B cell (primary cell): ENCODE results near the gene RNU5B-1. TPM values are rescaled to one million over a fixed set of nuclear protein-coding genes. Genes with fewer than 3 reads are reported as not detected.
"Not testable (repeated sequence)": the region's sequence is repeated elsewhere in the genome, so short reads cannot be mapped to it uniquely, and the experiment has no call there.

Experiments
- ATAC-seq: fragments of 200-7000 bp; cut with Tn5 transposase; one replicate; pipeline ENCODE4 v1.10.0; 2021; ENCODE audit warnings: low read depth, mild to moderate bottlenecking, moderate number of reproducible peaks, moderate library complexity
- CTCF ChIA-PET: fragments of 350-600 bp; sonication (Branson Sonifier 250); formaldehyde crosslinking; loops from one replicate; lab custom pipeline; 2021; ENCODE audit warnings: antibody characterized with exemption, inconsistent platforms; lab: Charles Lee
- POLR2A ChIA-PET: fragments of 350-600 bp; sonication (Branson Sonifier 250); formaldehyde crosslinking; loops from one replicate; lab custom pipeline; 2021; ENCODE audit warnings: antibody characterized with exemption; lab: Charles Lee
- DNase-seq: peaks from one replicate; pipeline ENCODE4 v3.0.0; 2013
- H2AFZ ChIP-seq: 2 replicates; pipeline ENCODE4 v1.6.1; 2012; ENCODE audit warnings: mild to moderate bottlenecking, low read depth, low read length; ENCODE audit not compliant: insufficient read depth, poor library complexity, severe bottlenecking
- H3K27ac ChIP-seq, 2 donors: 1 replicate in 1 of 2; 2 replicates in 1 of 2; pipeline ENCODE4 v1.5.1; 2012 to 2013; ENCODE audit warnings: low read length in 2 of 2, mild to moderate bottlenecking in 2 of 2, moderate library complexity in 1 of 2
- H3K27me3 ChIP-seq, 4 experiments: fragments of 200-600 bp in 1 of 4; sonication (generic) in 1 of 4; replicated peaks in 1 of 4; 1 replicate in 2 of 4; 2 replicates in 2 of 4; pipeline versions ENCODE4 v1.6.1 to v1.7.0; 2013 to 2016; ENCODE audit warnings: low read length in 3 of 4, mild to moderate bottlenecking in 2 of 4, mixed read lengths in 1 of 4, moderate library complexity in 1 of 4; ENCODE audit not compliant: insufficient read depth in 4 of 4, control insufficient read depth in 3 of 4; ENCODE audit errors: control extremely low read depth in 1 of 4
- H3K36me3 ChIP-seq, 2 experiments: replicated peaks in 1 of 2; 1 replicate in 1 of 2; 2 replicates in 1 of 2; pipeline versions ENCODE4 v1.6.1 to v1.7.1; 2013; ENCODE audit warnings: low read length in 1 of 2; ENCODE audit not compliant: insufficient read depth in 2 of 2, control insufficient read depth in 1 of 2; ENCODE audit errors: control extremely low read depth in 1 of 2, extremely low read depth in 1 of 2
- H3K4me1 ChIP-seq, 2 donors: fragments of 200-600 bp in 1 of 2; sonication (generic) in 1 of 2; 1 replicate in 1 of 2; 2 replicates in 1 of 2; pipeline versions ENCODE4 v1.5.1 to v1.6.1; 2013 to 2017; ENCODE audit warnings: low read length in 2 of 2; ENCODE audit not compliant: control insufficient read depth in 2 of 2, insufficient read depth in 2 of 2
- H3K4me2 ChIP-seq: replicated peaks from 2 replicates; pipeline ENCODE3; 2012; ENCODE audit warnings: mild to moderate bottlenecking, low read depth, low read length; ENCODE audit not compliant: poor library complexity, severe bottlenecking
- H3K4me3 ChIP-seq, 5 experiments: fragments of 200-600 bp in 1 of 5; sonication (generic) in 1 of 5; 1 replicate in 3 of 5; 2 replicates in 2 of 5; pipeline versions ENCODE4 v1.5.1 to v1.7.0; 2011 to 2016; ENCODE audit warnings: low read length in 4 of 5, mild to moderate bottlenecking in 4 of 5, low read depth in 2 of 5, control low read depth in 1 of 5, moderate library complexity in 1 of 5; ENCODE audit not compliant: insufficient read depth in 1 of 5; ENCODE audit errors: control extremely low read depth in 1 of 5, extremely low read depth in 1 of 5
- H3K79me2 ChIP-seq: fragments of 200-600 bp; sonication (generic); one replicate; pipeline ENCODE4 v1.6.0; 2016; ENCODE audit warnings: low read length; ENCODE audit not compliant: control insufficient read depth, insufficient read depth
- H3K9ac ChIP-seq: fragments of 200-600 bp; sonication (generic); 2 replicates; pipeline ENCODE4 v1.6.1; 2017; ENCODE audit warnings: mild to moderate bottlenecking, low read length, moderate library complexity
- H3K9me3 ChIP-seq, 3 donors: one replicate each; pipeline versions ENCODE4 v1.6.1 to v1.7.1; 2013; ENCODE audit warnings: low read length in 2 of 3; ENCODE audit not compliant: control insufficient read depth in 2 of 3, insufficient read depth in 1 of 3; ENCODE audit errors: control extremely low read depth in 1 of 3
- H4K20me1 ChIP-seq: 2 replicates; pipeline ENCODE4 v1.6.0; 2012; ENCODE audit warnings: mild to moderate bottlenecking, low read length; ENCODE audit not compliant: insufficient read depth, control insufficient read depth, poor library complexity, severe bottlenecking
- H3K27ac Mint-ChIP-seq: one replicate; pipeline ENCODE4 v1.8.0; 2021; ENCODE audit warnings: mixed read lengths
- H3K27me3 Mint-ChIP-seq: one replicate; pipeline ENCODE4 v1.8.0; 2021; ENCODE audit warnings: mixed read lengths
- H3K4me1 Mint-ChIP-seq: one replicate; pipeline ENCODE4 v1.8.0; 2021; ENCODE audit warnings: mixed read lengths
- H3K4me3 Mint-ChIP-seq: one replicate; pipeline ENCODE4 v1.8.0; 2021; ENCODE audit warnings: mixed read lengths
- H3K9me3 Mint-ChIP-seq: one replicate; pipeline ENCODE4 v1.8.0; 2022; ENCODE audit warnings: mixed read lengths; ENCODE audit not compliant: insufficient read depth
- EZH2 ChIP-seq: IDR thresholded peaks from 2 replicates; pipeline ENCODE4 v1.6.1; 2012; ENCODE audit warnings: borderline replicate concordance, low read depth, mild to moderate bottlenecking, moderate library complexity, low read length; ENCODE audit not compliant: insufficient read depth, poor library complexity, severe bottlenecking
- WGBS: methylation state at CpG from one replicate; pipeline ENCODE4 v1.1.5; 2013; ENCODE audit warnings: missing lambda C conversion rate; ENCODE audit not compliant: insufficient coverage; 5-methylcytosine and 5-hydroxymethylcytosine counted together
- intact Hi-C: fragments of 100-400 bp; cut with micrococcal nuclease; formaldehyde crosslinking; loops from one replicate; pipeline ENCODE4 v1.10.0; 2022
- polyA plus RNA-seq: library from polyadenylated mRNA; depleted of rRNA; stranded (reverse); fragments of >200 nt; gene quantifications from 2 replicates; pipeline ENCODE4 v1.2.3, GENCODE V29; 2012
- total RNA-seq, 2 donors: library from RNA; stranded (reverse); fragments of 120-200 nt in 1 of 2; gene quantifications; 1 replicate in 1 of 2; 2 replicates in 1 of 2; pipeline versions ENCODE4 v1.2.3 to v1.2.4, GENCODE V29; 2013 to 2022
- TF ChIP-seq, protein P1 (sequence below): fragments of 200-600 bp; IDR thresholded peaks from one replicate; pipeline ENCODE4 v1.8.0; 2022; ENCODE audit warnings: antibody characterized with exemption, mild to moderate bottlenecking

The RNU5B-1 gene
- total and polyA plus RNA-seq, 2 donors (not counting 1 experiment from before 2014, with no cell fraction given): 21.7 TPM; not detected in 1

DNA sequence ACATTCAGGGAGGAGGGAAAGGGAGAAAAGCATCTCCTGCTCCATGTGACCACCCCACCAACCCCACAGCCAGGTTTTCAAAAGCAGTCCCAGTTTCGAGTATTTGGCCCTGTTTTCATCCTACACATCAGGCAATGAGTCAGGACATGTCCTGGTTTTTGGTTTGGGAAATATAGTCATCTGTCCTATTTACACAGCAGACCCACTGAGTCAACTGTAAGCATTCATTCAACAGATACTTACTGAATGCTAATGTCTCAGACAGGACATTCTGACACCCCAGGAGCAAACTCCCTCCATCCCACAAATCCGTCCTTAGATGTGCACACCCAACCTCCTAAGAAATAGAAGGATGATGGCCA is 40.4 kb downstream of the RNU5B-1 start:
- peaks cover 49% of the 10 kb centered on the region for H3K27me3 Mint-ChIP-seq

GRCh38 chr15:65346856-65347598 is 42.5 kb downstream of the RNU5B-1 start:
- Histone ChIP-seq H3K36me3 (no peaks in the 10 kb centered on the region), H3K27ac (no peak overlapping the region), H3K9me3 (peaks cover 0 to 6% (median 5%) of the 10 kb centered on the region in 3 donors), H3K4me2 (no peak overlapping the region), H3K4me3 (no peak overlapping the region), H3K27me3 (peaks cover 0 to 20% (median 3%) of the 10 kb centered on the region in 4 experiments), H4K20me1 (no peaks in the 10 kb centered on the region), H3K79me2 (no peaks in the 10 kb centered on the region), H3K4me1 (no peaks in the 10 kb centered on the region), H3K9ac (no peak overlapping the region), H2AFZ (no peak overlapping the region)
- no peak for ATAC-seq
- intact Hi-C loops: no loop called here
- WGBS: no CpG with 5 or more reads among the region's 6 CpGs
- no peaks in the 10 kb centered on the region for H3K9me3 Mint-ChIP-seq
- ChIA-PET POLR2A (no interaction called here), CTCF (no interaction called here)
- no peaks in the 10 kb centered on the region for H3K4me1 Mint-ChIP-seq
- no peak overlapping the region for H3K4me3 Mint-ChIP-seq
- no peak for DNase-seq
- peaks cover 39% of the 10 kb centered on the region for H3K27me3 Mint-ChIP-seq
- H3K27ac Mint-ChIP-seq: no peak overlapping the region
- TF ChIP-seq EZH2: no peak
- TF ChIP-seq, protein P1, sequence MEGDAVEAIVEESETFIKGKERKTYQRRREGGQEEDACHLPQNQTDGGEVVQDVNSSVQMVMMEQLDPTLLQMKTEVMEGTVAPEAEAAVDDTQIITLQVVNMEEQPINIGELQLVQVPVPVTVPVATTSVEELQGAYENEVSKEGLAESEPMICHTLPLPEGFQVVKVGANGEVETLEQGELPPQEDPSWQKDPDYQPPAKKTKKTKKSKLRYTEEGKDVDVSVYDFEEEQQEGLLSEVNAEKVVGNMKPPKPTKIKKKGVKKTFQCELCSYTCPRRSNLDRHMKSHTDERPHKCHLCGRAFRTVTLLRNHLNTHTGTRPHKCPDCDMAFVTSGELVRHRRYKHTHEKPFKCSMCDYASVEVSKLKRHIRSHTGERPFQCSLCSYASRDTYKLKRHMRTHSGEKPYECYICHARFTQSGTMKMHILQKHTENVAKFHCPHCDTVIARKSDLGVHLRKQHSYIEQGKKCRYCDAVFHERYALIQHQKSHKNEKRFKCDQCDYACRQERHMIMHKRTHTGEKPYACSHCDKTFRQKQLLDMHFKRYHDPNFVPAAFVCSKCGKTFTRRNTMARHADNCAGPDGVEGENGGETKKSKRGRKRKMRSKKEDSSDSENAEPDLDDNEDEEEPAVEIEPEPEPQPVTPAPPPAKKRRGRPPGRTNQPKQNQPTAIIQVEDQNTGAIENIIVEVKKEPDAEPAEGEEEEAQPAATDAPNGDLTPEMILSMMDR: no peak

More for the DNA sequence above, 40.4 kb downstream of the RNU5B-1 start:
- ATAC-seq: no peak
- Histone ChIP-seq H3K4me3 (no peak overlapping the region), H4K20me1 (no peaks in the 10 kb centered on the region), H3K4me1 (no peaks in the 10 kb centered on the region), H3K4me2 (no peak overlapping the region), H3K27ac (no peak overlapping the region), H3K36me3 (no peaks in the 10 kb centered on the region), H3K9ac (no peak overlapping the region), H3K9me3 (no peaks in the 10 kb centered on the region), H3K79me2 (no peaks in the 10 kb centered on the region), H2AFZ (no peak overlapping the region), H3K27me3 (peaks cover 0 to 24% (median 3%) of the 10 kb centered on the region in 4 experiments)
- intact Hi-C loops: no loop called here
- CTCF ChIA-PET: no interaction called here
- 89% methylated on average over 1 of the region's 2 CpGs for WGBS
- no peaks in the 10 kb centered on the region for H3K9me3 Mint-ChIP-seq
- no peak for TF ChIP-seq EZH2
- TF ChIP-seq, protein P1: no peak
- no peak overlapping the region for H3K27ac Mint-ChIP-seq
- no peak for DNase-seq
- POLR2A ChIA-PET: no interaction called here
- no peaks in the 10 kb centered on the region for H3K4me1 Mint-ChIP-seq
- no peak overlapping the region for H3K4me3 Mint-ChIP-seq

DNA sequence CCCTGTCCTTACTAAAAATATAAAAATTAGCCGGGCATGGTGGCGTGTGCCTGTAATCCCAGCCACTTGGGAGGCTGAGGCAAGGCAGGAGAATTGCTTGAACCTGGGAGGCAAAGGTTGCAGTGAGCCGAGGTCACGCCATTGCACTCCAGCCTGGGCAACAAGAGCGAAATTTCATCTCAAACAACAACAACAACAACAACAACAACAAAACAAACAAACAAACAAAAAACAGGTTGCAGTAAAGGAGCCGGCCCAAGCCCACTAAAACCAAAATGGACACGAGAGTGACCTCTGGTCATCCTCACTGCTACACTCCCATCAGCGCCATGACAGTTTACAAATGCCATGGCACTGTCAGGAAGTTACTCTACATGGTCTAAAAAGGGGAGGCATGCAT is 43.3 kb downstream of the RNU5B-1 start:
- WGBS: 98% methylated on average over 7 of the region's 8 CpGs
- H4K20me1 ChIP-seq, H2AFZ ChIP-seq, CTCF ChIA-PET, DNase-seq, H3K4me1 Mint-ChIP-seq, H3K4me1 ChIP-seq, H3K4me3 Mint-ChIP-seq, H3K27ac Mint-ChIP-seq, H3K36me3 ChIP-seq, ATAC-seq, H3K9me3 Mint-ChIP-seq, H3K4me2 ChIP-seq, H3K79me2 ChIP-seq, H3K27ac ChIP-seq, H3K4me3 ChIP-seq, H3K9ac ChIP-seq, POLR2A ChIA-PET, intact Hi-C loops: not testable (repeated sequence)
- H3K27me3 ChIP-seq: peaks cover 0 to 20% (median 3%) of the 10 kb centered on the region in 4 experiments
- H3K27me3 Mint-ChIP-seq: peaks cover 37% of the 10 kb centered on the region
- peaks cover 1 to 12% (median 6%) of the 10 kb centered on the region in 3 donors for H3K9me3 ChIP-seq
